Left ventricle myocardium superior (tissue), 1 donor: ENCODE results near the gene UGT1A4. TPM values are rescaled to one million over a fixed set of nuclear protein-coding genes. Genes with fewer than 3 reads are reported as not detected.

Experiments
- ATAC-seq: fragments of 200-7000 bp; cut with Tn5 transposase; one replicate; pipeline ENCODE4 v1.9.1; 2020; ENCODE audit warnings: mild to moderate bottlenecking, moderate library complexity
- DNase-seq: peaks from one replicate; pipeline ENCODE4 v3.0.0-alpha.2; 2020
- intact Hi-C: fragments of 100-400 bp; cut with micrococcal nuclease; formaldehyde crosslinking; loops from one replicate; pipeline ENCODE4 v1.11.0; 2022
- total RNA-seq: library from RNA; stranded (reverse); fragmentation: NEBNext Ultra II Directional; extraction: Animal tissue kit (Norgen Biotek cat#: 25700); gene quantifications from one replicate; pipeline ENCODE4 v1.2.1, GENCODE V29; 2021
- donor health status: DM: no; HTN: yes; CAD: no; lungs with severe emphysema.

UGT1A4 gene
- total RNA-seq, 1 donor from 2014 or later: not detected

GRCh38 chr2:233772583-233772982, 54.0 kb downstream of the UGT1A4 start:
- DNase-seq: no peak
- intact Hi-C loops: no loop called here
- ATAC-seq: no peak

GRCh38 chr2:233773854-233774253, 55.3 kb downstream of the UGT1A4 start:
- intact Hi-C loops: no loop called here
- ATAC-seq: no peak
- no peak for DNase-seq

- no peak for DNase-seq
- ATAC-seq: no peak
- intact Hi-C loops: no loop called here
Observed at GRCh38 chr2:233775414-233775813, 56.9 kb downstream of the UGT1A4 start.

GRCh38 chr2:233778030-233778429, 59.5 kb downstream of the UGT1A4 start, which contains the start of gene MROH2A:
TSS of gene MROH2A (plus strand) at chr2:233778330. CDS start at chr2:233779359, 1,029 bp downstream.
- DNase-seq (no peak), ATAC-seq (no peak)
- intact Hi-C loops: no loop called here

- intact Hi-C loops: no loop called here
Observed at GRCh38 chr2:233779722-233780121, 61.2 kb downstream of the UGT1A4 start.

GRCh38 chr2:233780771-233781170, 62.2 kb downstream of the UGT1A4 start:
- no peak for DNase-seq
- intact Hi-C loops: no loop called here
- no peak for ATAC-seq

More at GRCh38 chr2:233779722-233780121, 61.2 kb downstream of the UGT1A4 start:
- no peak for DNase-seq
- ATAC-seq: no peak

GRCh38 chr2:233789554-233789953, 71.0 kb downstream of the UGT1A4 start:
- ATAC-seq (no peak), DNase-seq (no peak)
- intact Hi-C loops: no loop called here

GRCh38 chr2:233791151-233791882, 72.8 kb downstream of the UGT1A4 start:
- ATAC-seq: no peak
- intact Hi-C loops: no loop called here
- no peak for DNase-seq

- DNase-seq: no peak
- intact Hi-C loops: no loop called here
- ATAC-seq: no peak
Observed at GRCh38 chr2:233791883-233792329, 73.4 kb downstream of the UGT1A4 start.

- ATAC-seq: no peak
- DNase-seq: no peak
- intact Hi-C loops: no loop called here
Observed at GRCh38 chr2:233792720-233793119, 74.2 kb downstream of the UGT1A4 start.

GRCh38 chr2:233793465-233794127, 75.1 kb downstream of the UGT1A4 start:
- ATAC-seq (no peak), DNase-seq (no peak)
- intact Hi-C loops: no loop called here

- ATAC-seq (no peak), DNase-seq (no peak)
- intact Hi-C loops: no loop called here
Observed at GRCh38 chr2:233794128-233794658, 75.7 kb downstream of the UGT1A4 start.

- DNase-seq (no peak), ATAC-seq (no peak)
- intact Hi-C loops: no loop called here
Observed at GRCh38 chr2:233795735-233796171, 77.2 kb downstream of the UGT1A4 start.

- no peak for DNase-seq
- ATAC-seq: no peak
- intact Hi-C loops: no loop called here
Observed at GRCh38 chr2:233796254-233796653, 77.7 kb downstream of the UGT1A4 start.

GRCh38 chr2:233798335-233799086, 80.0 kb downstream of the UGT1A4 start:
- intact Hi-C loops: no loop called here
- no peak for ATAC-seq
- DNase-seq: no peak

GRCh38 chr2:233799087-233799665, 80.6 kb downstream of the UGT1A4 start:
- DNase-seq (no peak), ATAC-seq (no peak)
- intact Hi-C loops: no loop called here

- no peak for DNase-seq
- intact Hi-C loops: no loop called here
- ATAC-seq: no peak
Observed at GRCh38 chr2:233799716-233800115, 81.2 kb downstream of the UGT1A4 start.

GRCh38 chr2:233800208-233800607, 81.7 kb downstream of the UGT1A4 start:
- intact Hi-C loops: no loop called here
- DNase-seq: no peak
- ATAC-seq: no peak

- no peak for DNase-seq
- ATAC-seq: no peak
- intact Hi-C loops: no loop called here
Observed at GRCh38 chr2:233801357-233802131, 83.0 kb downstream of the UGT1A4 start.
